ENCODE results near the gene CLIP2. TPM values are rescaled to one million over a fixed set of nuclear protein-coding genes. Genes with fewer than 3 reads are reported as not detected.

CLIP2 gene
- total and polyA plus RNA-seq, 2 of the 8 experiments (the other 6 are each of a cell fraction or from before 2014, with no cell fraction given) = 8.3 to 41.5 TPM

DNA sequence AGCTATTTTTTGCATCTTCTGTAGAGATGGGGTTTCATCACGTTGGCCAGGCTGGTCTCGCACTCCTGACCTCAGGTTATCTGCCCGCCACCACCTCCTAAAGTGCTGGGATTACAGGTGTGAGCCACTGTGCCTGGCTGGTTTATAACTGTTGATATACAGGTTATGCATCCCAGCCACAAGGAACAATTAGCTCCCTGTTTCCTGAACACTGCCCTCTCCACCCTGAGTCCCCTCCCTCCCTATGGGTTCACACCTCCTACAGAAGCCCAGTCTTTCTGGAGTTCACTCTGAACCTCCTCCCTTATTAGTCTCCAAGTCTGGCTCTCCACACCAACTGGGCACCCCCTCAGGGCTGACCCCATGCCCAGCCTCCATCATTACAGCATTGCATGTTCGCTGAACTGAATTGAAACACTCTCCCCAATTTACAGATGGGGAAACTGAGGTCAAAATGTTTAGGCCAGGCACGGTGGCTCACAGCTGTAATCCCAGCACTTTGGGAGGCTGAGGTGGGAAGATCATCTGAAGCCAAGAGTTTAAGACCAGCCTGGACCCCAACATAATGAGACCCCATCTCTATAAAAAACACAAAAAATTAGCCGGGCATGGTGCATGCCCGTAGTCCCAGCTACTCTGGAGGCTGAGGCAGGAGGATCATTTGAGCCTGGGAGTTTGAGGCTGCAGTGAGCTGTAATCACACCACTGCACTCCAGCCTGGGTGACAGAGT is 1.7 kb upstream of the CLIP2 start (continued):
- TF ChIP-seq, protein P1, sequence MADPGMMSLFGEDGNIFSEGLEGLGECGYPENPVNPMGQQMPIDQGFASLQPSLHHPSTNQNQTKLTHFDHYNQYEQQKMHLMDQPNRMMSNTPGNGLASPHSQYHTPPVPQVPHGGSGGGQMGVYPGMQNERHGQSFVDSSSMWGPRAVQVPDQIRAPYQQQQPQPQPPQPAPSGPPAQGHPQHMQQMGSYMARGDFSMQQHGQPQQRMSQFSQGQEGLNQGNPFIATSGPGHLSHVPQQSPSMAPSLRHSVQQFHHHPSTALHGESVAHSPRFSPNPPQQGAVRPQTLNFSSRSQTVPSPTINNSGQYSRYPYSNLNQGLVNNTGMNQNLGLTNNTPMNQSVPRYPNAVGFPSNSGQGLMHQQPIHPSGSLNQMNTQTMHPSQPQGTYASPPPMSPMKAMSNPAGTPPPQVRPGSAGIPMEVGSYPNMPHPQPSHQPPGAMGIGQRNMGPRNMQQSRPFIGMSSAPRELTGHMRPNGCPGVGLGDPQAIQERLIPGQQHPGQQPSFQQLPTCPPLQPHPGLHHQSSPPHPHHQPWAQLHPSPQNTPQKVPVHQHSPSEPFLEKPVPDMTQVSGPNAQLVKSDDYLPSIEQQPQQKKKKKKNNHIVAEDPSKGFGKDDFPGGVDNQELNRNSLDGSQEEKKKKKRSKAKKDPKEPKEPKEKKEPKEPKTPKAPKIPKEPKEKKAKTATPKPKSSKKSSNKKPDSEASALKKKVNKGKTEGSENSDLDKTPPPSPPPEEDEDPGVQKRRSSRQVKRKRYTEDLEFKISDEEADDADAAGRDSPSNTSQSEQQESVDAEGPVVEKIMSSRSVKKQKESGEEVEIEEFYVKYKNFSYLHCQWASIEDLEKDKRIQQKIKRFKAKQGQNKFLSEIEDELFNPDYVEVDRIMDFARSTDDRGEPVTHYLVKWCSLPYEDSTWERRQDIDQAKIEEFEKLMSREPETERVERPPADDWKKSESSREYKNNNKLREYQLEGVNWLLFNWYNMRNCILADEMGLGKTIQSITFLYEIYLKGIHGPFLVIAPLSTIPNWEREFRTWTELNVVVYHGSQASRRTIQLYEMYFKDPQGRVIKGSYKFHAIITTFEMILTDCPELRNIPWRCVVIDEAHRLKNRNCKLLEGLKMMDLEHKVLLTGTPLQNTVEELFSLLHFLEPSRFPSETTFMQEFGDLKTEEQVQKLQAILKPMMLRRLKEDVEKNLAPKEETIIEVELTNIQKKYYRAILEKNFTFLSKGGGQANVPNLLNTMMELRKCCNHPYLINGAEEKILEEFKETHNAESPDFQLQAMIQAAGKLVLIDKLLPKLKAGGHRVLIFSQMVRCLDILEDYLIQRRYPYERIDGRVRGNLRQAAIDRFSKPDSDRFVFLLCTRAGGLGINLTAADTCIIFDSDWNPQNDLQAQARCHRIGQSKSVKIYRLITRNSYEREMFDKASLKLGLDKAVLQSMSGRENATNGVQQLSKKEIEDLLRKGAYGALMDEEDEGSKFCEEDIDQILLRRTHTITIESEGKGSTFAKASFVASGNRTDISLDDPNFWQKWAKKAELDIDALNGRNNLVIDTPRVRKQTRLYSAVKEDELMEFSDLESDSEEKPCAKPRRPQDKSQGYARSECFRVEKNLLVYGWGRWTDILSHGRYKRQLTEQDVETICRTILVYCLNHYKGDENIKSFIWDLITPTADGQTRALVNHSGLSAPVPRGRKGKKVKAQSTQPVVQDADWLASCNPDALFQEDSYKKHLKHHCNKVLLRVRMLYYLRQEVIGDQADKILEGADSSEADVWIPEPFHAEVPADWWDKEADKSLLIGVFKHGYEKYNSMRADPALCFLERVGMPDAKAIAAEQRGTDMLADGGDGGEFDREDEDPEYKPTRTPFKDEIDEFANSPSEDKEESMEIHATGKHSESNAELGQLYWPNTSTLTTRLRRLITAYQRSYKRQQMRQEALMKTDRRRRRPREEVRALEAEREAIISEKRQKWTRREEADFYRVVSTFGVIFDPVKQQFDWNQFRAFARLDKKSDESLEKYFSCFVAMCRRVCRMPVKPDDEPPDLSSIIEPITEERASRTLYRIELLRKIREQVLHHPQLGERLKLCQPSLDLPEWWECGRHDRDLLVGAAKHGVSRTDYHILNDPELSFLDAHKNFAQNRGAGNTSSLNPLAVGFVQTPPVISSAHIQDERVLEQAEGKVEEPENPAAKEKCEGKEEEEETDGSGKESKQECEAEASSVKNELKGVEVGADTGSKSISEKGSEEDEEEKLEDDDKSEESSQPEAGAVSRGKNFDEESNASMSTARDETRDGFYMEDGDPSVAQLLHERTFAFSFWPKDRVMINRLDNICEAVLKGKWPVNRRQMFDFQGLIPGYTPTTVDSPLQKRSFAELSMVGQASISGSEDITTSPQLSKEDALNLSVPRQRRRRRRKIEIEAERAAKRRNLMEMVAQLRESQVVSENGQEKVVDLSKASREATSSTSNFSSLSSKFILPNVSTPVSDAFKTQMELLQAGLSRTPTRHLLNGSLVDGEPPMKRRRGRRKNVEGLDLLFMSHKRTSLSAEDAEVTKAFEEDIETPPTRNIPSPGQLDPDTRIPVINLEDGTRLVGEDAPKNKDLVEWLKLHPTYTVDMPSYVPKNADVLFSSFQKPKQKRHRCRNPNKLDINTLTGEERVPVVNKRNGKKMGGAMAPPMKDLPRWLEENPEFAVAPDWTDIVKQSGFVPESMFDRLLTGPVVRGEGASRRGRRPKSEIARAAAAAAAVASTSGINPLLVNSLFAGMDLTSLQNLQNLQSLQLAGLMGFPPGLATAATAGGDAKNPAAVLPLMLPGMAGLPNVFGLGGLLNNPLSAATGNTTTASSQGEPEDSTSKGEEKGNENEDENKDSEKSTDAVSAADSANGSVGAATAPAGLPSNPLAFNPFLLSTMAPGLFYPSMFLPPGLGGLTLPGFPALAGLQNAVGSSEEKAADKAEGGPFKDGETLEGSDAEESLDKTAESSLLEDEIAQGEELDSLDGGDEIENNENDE (IDR thresholded peaks at IDR 0.05; ENCODE audit: insufficient replicate concordance, low read length) = no peak
- TF ChIP-seq CBX8 (IDR thresholded peaks at IDR 0.05; ENCODE audit: borderline replicate concordance, low read depth, low read length) (no peak), ATF2 (IDR thresholded peaks at IDR 0.05; ENCODE audit: low read length) (no peak), EZH2 (IDR thresholded peaks at IDR 0.05; ENCODE audit: low read depth, low read length, severe bottlenecking) (no peak), NANOG (IDR thresholded peaks at IDR 0.05; ENCODE audit: insufficient read depth, low read depth, low read length, poor library complexity, severe bottlenecking) (no peak), CBX5 (IDR thresholded peaks at IDR 0.05; ENCODE audit: low read depth, low read length) (no peak)
